Jurkat, Clone E6-1 (cell line): Measurements from ENCODE around the gene SDS.

Experiments
- DNase-seq: peaks from one replicate; pipeline ENCODE4 v3.0.0-alpha.2; 2011; ENCODE audit warnings: low read depth, low spot score
- H3K4me3 ChIP-seq: 2 replicates; pipeline ENCODE4 v1.5.1; 2011; ENCODE audit warnings: mild to moderate bottlenecking, low read length, control low read depth, moderate library complexity

SDS gene

DNA sequence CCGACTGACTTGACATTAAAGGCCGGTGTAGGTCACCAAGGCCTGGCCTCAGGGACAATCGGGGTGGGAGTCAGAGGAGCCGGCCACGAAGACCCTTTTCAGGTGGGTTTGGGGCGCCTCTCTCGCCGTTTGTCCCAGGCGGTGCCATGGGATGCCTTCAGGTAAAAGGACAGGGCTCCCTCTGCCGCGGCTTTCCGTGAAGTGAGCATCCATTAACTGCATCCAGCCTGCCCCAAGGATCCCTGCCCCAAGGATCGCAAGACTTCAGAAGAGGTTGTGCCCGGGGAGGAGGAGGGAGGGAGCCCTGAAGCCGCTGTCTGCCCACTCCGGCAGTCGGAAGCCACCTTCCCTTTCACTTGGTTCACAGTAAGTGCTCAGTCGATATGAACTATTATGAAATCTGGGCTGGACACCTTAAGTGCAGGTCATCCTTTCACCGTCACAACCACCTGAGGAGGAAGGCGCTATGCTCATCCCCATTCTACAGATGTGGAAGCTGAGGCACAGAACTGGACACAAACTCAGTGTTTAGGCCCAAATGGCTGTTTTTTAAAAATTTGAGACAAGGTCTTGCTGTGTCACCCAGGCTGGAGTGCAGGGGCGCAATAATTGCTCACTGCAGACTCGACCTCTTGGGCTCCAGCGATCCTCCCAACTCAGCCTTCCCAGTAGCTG, 964 bp downstream of the SDS start:
- DNase-seq, result no peak
- H3K4me3 ChIP-seq, result no peak overlapping the region

DNA sequence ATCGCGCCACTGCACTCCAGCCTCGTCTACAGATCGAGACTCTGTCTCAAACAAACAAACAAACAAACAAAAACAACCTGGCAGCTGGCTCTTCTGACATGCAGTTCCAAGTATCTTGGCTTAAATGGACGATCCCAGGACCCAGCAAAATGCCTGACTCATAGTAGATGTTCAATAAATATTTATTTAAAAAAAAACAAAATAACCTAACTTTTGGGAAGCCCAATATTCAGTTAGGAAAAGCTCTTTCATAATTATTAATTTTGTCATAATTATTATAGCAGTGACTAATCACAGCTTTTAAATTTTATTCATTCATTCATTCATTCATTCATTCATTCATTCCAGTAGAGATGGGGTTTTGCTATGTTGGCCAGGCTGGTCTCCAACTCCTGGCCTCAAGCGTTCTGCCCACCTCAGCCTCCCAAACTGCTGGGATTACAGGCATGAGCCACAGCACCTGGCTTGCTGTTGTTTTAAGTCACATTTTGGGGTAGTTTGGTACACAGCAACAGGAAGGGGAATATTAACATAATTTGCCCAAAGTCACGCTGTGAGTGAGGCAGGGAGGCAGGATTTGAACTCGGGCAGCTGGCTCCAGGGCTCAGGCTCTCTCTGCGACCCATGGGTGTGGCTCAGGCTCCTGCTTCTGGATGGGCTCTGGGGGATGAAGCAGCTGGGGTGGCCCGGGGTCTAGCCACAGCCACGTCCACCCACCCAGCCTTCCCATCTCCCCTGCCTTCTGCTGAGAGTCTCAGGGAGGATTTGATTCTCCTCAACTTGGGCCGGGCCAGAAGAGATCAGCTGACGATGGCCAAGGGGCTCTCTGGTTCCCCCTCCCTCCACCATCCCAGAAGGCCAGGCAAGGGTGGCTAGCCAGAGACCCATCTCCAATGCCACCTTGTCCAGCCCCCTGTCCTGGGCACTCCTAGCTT, 2.4 kb downstream of the SDS start:
- DNase-seq, result no peak
- no peak overlapping the region for H3K4me3 ChIP-seq

GRCh38 chr12:113400362-113400761, 3.3 kb downstream of the SDS start:
- H3K4me3 ChIP-seq, result no peak overlapping the region
- DNase-seq, result no peak

GRCh38 chr12:113399490-113399889, 4.2 kb downstream of the SDS start:
- H3K4me3 ChIP-seq, result no peak overlapping the region
- no peak for DNase-seq

GRCh38 chr12:113398346-113399290, 5.1 kb downstream of the SDS start:
- no peak overlapping the region for H3K4me3 ChIP-seq

GRCh38 chr12:113397497-113398197, 6.0 kb downstream of the SDS start:
- DNase-seq, result no peak
- no peak overlapping the region for H3K4me3 ChIP-seq

More at GRCh38 chr12:113398346-113399290, 5.1 kb downstream of the SDS start:
- DNase-seq, result no peak

- DNase-seq, result no peak
- H3K4me3 ChIP-seq, result no peak overlapping the region
These were observed 6.7 kb downstream of the SDS start for GRCh38 chr12:113396828-113397496.

DNA sequence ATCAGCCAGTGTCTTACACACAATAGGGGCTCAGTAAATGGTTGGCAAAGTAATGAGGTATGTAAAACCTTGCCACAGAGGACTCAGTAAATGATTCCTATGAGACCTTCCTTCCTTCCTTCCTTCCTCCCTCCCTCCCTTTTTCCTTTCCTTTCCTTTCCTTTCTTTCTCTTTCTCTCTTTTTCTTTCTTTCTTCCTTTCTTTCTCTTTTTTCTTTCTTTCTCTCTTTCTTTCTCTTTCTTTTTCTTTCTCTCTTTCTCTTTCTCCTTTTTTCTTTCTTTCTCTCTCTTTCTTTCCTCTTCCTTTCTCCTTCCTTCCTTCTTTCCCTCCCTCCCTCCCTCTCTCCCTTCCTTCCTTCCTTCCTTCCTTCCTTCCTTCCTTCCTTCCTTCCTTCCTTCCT, 7.5 kb downstream of the SDS start:
- no peak overlapping the region for H3K4me3 ChIP-seq
- DNase-seq, result no peak

GRCh38 chr12:113395119-113395518, 8.6 kb downstream of the SDS start:
- H3K4me3 ChIP-seq, result no peak overlapping the region
- DNase-seq, result no peak

DNA sequence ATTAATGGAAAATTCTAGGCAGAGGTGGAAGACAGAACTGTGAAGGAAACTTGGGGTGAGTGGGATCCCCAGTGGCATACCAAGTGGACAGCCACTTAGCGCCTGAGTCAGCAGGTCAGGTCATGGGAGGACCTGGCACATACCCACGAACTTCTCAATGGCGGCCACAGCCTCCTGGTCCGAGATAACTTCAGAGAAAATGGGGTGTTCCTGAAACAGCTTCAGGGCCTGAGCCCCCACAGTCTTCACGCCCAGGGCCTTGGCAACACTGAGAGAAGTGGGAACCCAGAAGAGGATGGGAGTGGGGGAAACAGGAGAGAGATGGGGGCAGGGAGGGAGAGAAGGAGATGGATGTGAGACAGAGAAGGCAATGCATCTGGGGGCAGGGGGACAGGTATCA, 9.9 kb downstream of the SDS start:
- no peak for DNase-seq
- H3K4me3 ChIP-seq, result no peak overlapping the region

DNA sequence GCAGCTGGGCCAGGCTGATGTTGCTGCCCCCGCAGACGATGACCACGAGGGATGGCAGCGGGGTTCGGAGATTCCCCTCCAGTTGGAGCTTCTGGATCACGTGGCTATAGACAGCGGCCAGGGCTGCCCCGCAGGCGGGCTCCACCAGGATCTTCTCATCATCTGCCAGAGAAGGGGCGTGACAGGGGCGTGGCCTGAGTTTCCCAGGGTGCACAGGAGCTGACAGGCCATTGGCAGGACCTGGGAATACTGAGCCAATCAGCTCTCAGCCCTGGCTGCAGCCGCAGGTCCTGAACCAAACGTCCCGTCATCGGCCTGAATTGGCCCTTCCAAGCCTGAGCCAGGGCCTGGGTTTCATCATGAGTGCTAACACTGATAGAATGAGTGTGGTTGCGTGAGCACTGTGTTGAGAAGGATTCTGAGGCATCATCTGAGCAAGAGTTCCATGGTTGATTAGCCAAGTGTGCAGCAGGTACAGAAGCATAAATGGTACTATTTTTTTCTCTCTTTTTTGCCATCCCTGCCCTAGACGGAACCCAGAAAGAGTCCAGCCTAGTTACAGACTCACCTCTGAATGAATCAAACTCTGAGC, 10.6 kb downstream of the SDS start:
- H3K4me3 ChIP-seq, result no peak overlapping the region
- no peak for DNase-seq

DNA sequence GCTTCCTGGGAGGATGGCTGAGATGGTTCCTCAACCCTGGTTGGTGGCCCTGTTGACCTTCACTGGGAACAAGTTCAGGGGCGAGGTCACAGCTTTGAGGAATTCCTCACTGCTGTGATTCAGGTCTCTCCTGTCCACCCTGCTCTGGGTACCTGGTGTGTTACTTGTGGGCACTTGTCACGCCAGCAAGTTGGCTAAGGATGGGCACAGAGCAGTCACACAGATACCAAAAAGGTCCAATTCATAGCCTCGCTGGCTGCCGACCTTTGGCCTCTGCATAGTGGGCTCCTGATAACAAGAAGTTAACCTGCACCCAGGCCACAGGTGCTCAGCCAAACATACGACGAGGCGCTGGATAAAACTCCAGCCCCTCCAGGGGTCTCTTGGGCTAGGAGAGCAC, 11.2 kb downstream of the SDS start:
- DNase-seq, result no peak
- H3K4me3 ChIP-seq, result no peak overlapping the region

GRCh38 chr12:113391650-113392337, 11.9 kb downstream of the SDS start:
- H3K4me3 ChIP-seq, result no peak overlapping the region
- DNase-seq, result no peak

GRCh38 chr12:113391145-113391544, 12.5 kb downstream of the SDS start:
- no peak overlapping the region for H3K4me3 ChIP-seq
- no peak for DNase-seq

DNA sequence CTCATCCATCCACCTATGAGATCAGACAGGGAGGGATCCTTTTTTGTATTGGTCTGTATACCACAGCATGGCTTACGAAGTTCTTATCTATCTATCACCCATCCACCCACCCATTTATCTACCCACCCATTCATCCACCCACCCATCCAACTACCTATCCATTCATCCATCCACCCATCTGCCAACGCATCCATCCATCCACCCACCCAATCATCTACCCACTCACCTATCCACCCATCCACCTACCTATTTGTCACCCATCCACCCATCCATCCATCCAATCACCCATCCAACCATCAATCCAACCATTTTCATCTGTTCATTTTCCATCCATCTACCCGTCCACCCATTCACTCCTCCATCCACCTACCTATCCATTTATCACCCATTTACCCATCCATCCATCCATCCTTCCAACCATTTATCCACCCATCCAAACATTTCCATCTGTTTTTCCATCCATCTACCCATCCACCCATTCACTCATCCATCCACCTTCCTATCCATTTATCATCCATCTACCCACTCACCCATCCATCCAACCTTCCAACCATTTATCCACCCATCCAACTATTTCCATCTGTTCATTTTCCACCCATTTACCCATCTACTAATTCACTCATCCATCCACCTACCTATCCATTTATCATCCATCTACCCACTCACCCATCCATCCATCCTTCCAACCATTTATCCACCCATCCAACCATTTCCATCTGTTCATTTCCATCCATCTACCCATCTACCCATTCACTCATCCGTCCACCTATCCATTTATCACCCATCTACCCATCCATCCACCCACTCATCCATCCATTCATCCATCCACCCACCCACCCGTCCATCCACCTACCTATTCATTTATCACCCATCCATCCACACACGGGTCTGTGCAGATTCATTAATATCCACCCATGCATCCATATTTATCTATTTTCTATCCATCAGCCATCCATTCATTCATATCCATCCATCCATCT, 13.3 kb downstream of the SDS start:
- DNase-seq, result no peak
- no peak overlapping the region for H3K4me3 ChIP-seq

DNA sequence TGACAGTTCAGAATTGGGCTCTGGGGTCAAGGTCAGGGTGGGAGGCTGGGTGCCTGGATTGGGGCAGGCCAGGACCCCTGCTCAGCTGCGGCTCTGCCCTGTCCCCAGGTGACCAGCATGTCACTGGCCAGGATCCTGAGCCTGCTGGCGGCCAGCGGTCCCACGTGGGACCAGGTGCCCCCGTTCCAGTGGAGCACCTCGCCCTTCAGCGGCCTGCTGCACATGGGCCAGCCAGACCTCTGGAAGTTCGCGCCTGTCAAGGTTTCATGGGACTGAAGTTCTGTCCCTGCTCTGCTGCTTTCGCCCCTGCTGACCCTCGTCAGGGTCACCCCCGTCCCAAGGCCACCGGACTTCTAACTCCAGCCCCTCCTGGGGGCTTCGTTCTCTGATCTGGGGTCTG, 15.3 kb downstream of the SDS start:
- no peak overlapping the region for H3K4me3 ChIP-seq
- no peak for DNase-seq
